IPS DF 6.9 (cell line): ENCODE measurements around the gene SRGAP3.

Experiments
- DNase-seq: peaks from one replicate; pipeline ENCODE4 v3.0.0-alpha.2; 2013; ENCODE audit warnings: low read depth, low spot score
- H3K27ac ChIP-seq: one replicate; pipeline ENCODE4 v1.5.1; 2013; ENCODE audit warnings: low read length, control low read depth
- H3K27me3 ChIP-seq: 2 replicates; pipeline ENCODE4 v1.6.1; 2013; ENCODE audit warnings: mild to moderate bottlenecking, low read length; ENCODE audit not compliant: control insufficient read depth, insufficient read depth
- H3K36me3 ChIP-seq: 2 replicates; pipeline ENCODE4 v1.6.1; 2013; ENCODE audit warnings: low read length; ENCODE audit not compliant: control insufficient read depth, insufficient read depth
- H3K4me1 ChIP-seq: 2 replicates; pipeline ENCODE4 v1.6.1; 2013; ENCODE audit warnings: low read length; ENCODE audit not compliant: control insufficient read depth, insufficient read depth
- H3K4me3 ChIP-seq: 2 replicates; pipeline ENCODE4 v1.5.1; 2013; ENCODE audit warnings: mild to moderate bottlenecking, low read length
- H3K9me3 ChIP-seq: 2 replicates; pipeline ENCODE4 v1.6.1; 2013; ENCODE audit warnings: low read length, inconsistent platforms; ENCODE audit not compliant: control insufficient read depth, insufficient read depth
- WGBS: extraction: QIAGEN DNeasy Blood & Tissue Kit; methylation state at CpG from one replicate; pipeline ENCODE4 v1.1.7; 2013; ENCODE audit warnings: mixed read lengths, missing lambda C conversion rate; ENCODE audit not compliant: insufficient read length, insufficient coverage; 5-methylcytosine and 5-hydroxymethylcytosine counted together

Gene SRGAP3

GRCh38 chr3:9229325-9229724 is 20.1 kb downstream of the SRGAP3 start:
- no peak for DNase-seq
- Histone ChIP-seq H3K4me1 (peaks cover 7% of the 10 kb centered on the region), H3K36me3 (no peaks in the 10 kb centered on the region), H3K9me3 (no peaks in the 10 kb centered on the region), H3K27me3 (no peaks in the 10 kb centered on the region), H3K4me3 (no peak overlapping the region), H3K27ac (no peak overlapping the region)
- no CpG with 5 or more reads among the region's 7 CpGs for WGBS

- Histone ChIP-seq H3K9me3 (no peaks in the 10 kb centered on the region), H3K27me3 (no peaks in the 10 kb centered on the region), H3K27ac (no peak overlapping the region), H3K4me3 (no peak overlapping the region), H3K36me3 (no peaks in the 10 kb centered on the region), H3K4me1 (peaks cover 7% of the 10 kb centered on the region)
- no CpG with 5 or more reads among the region's 4 CpGs for WGBS
- DNase-seq, result no peak
These were observed 23.1 kb downstream of the SRGAP3 start for GRCh38 chr3:9226326-9226725.

- no peak overlapping the region for H3K27ac ChIP-seq
- peaks cover 6% of the 10 kb centered on the region for H3K4me1 ChIP-seq
- DNase-seq, result no peak
- no peaks in the 10 kb centered on the region for H3K36me3 ChIP-seq
- H3K9me3 ChIP-seq, result no peaks in the 10 kb centered on the region
- WGBS, result no CpG with 5 or more reads among the region's 1 CpG
- H3K27me3 ChIP-seq, result no peaks in the 10 kb centered on the region
- no peak overlapping the region for H3K4me3 ChIP-seq
These were observed 24.2 kb downstream of the SRGAP3 start for GRCh38 chr3:9225268-9225667.

- H3K4me3 ChIP-seq, result no peak overlapping the region
- no peaks in the 10 kb centered on the region for H3K27me3 ChIP-seq
- no CpG with 5 or more reads among the region's 5 CpGs for WGBS
- H3K27ac ChIP-seq, result no peak overlapping the region
- DNase-seq, result no peak
- no peaks in the 10 kb centered on the region for H3K36me3 ChIP-seq
- no peaks in the 10 kb centered on the region for H3K9me3 ChIP-seq
- peaks cover 6% of the 10 kb centered on the region for H3K4me1 ChIP-seq
These were observed 25.0 kb downstream of the SRGAP3 start for GRCh38 chr3:9224490-9224889.

GRCh38 chr3:9223672-9224071 is 25.8 kb downstream of the SRGAP3 start:
- Histone ChIP-seq H3K9me3 (no peaks in the 10 kb centered on the region), H3K27me3 (no peaks in the 10 kb centered on the region), H3K27ac (no peak overlapping the region), H3K4me1 (peaks cover 6% of the 10 kb centered on the region), H3K4me3 (no peak overlapping the region), H3K36me3 (no peaks in the 10 kb centered on the region)
- WGBS, result no CpG with 5 or more reads among the region's 6 CpGs
- DNase-seq, result no peak

- H3K4me1 ChIP-seq, result peaks cover 6% of the 10 kb centered on the region
- H3K27ac ChIP-seq, result no peak overlapping the region
- H3K4me3 ChIP-seq, result no peak overlapping the region
- H3K9me3 ChIP-seq, result no peaks in the 10 kb centered on the region
- no CpG with 5 or more reads among the region's 2 CpGs for WGBS
- H3K36me3 ChIP-seq, result no peaks in the 10 kb centered on the region
- no peaks in the 10 kb centered on the region for H3K27me3 ChIP-seq
- DNase-seq, result no peak
These were observed 26.3 kb downstream of the SRGAP3 start for GRCh38 chr3:9222956-9223639.

GRCh38 chr3:9222049-9222448 is 27.4 kb downstream of the SRGAP3 start:
- WGBS, result no CpG with 5 or more reads among the region's 2 CpGs
- Histone ChIP-seq H3K36me3 (no peaks in the 10 kb centered on the region), H3K4me1 (peaks cover 6% of the 10 kb centered on the region), H3K4me3 (no peak overlapping the region), H3K27ac (no peak overlapping the region), H3K9me3 (no peaks in the 10 kb centered on the region), H3K27me3 (no peaks in the 10 kb centered on the region)
- DNase-seq, result no peak

GRCh38 chr3:9218514-9218846 is 31.0 kb downstream of the SRGAP3 start:
- no peaks in the 10 kb centered on the region for H3K9me3 ChIP-seq
- H3K27ac ChIP-seq, result no peak overlapping the region
- H3K4me3 ChIP-seq, result no peak overlapping the region
- no peaks in the 10 kb centered on the region for H3K4me1 ChIP-seq
- no CpG with 5 or more reads among the region's 3 CpGs for WGBS
- H3K36me3 ChIP-seq, result no peaks in the 10 kb centered on the region
- H3K27me3 ChIP-seq, result no peaks in the 10 kb centered on the region
- DNase-seq, result no peak

GRCh38 chr3:9217784-9218513 is 31.5 kb downstream of the SRGAP3 start:
- no CpG with 5 or more reads among the region's 8 CpGs for WGBS
- Histone ChIP-seq H3K4me3 (no peak overlapping the region), H3K27me3 (no peaks in the 10 kb centered on the region), H3K9me3 (no peaks in the 10 kb centered on the region), H3K36me3 (no peaks in the 10 kb centered on the region), H3K4me1 (no peaks in the 10 kb centered on the region), H3K27ac (no peak overlapping the region)
- DNase-seq, result no peak

GRCh38 chr3:9216736-9217135 is 32.7 kb downstream of the SRGAP3 start:
- Histone ChIP-seq H3K9me3 (no peaks in the 10 kb centered on the region), H3K4me1 (no peaks in the 10 kb centered on the region), H3K36me3 (no peaks in the 10 kb centered on the region), H3K27me3 (no peaks in the 10 kb centered on the region), H3K27ac (no peak overlapping the region), H3K4me3 (no peak overlapping the region)
- no peak for DNase-seq
- no CpG with 5 or more reads among the region's 14 CpGs for WGBS

- Histone ChIP-seq H3K4me1 (no peaks in the 10 kb centered on the region), H3K27ac (no peak overlapping the region), H3K4me3 (no peak overlapping the region), H3K9me3 (no peaks in the 10 kb centered on the region), H3K36me3 (no peaks in the 10 kb centered on the region), H3K27me3 (no peaks in the 10 kb centered on the region)
- WGBS, result no CpG with 5 or more reads among the region's 2 CpGs
- DNase-seq, result no peak
These were observed 34.8 kb downstream of the SRGAP3 start for GRCh38 chr3:9214599-9214998.
